Measurements from ENCODE around the gene INPP5A.

GRCh38 chr10:132826524-132827422, 289.2 kb downstream of the INPP5A start:
- TF ChIP-seq CTCF (IDR thresholded peaks at IDR 0.05; ENCODE audit: poor library complexity) (no peak), EZH2phosphoT487 (IDR thresholded peaks at IDR 0.05; ENCODE audit: low read depth, severe bottlenecking, unreplicated experiment) (no peak), EZH2 (IDR thresholded peaks at IDR 0.05; ENCODE audit: borderline replicate concordance) (no peak)
